H9 (cell line): ENCODE measurements around the gene CACNB4. TPM values are rescaled to one million over a fixed set of nuclear protein-coding genes. Genes with fewer than 3 reads are reported as not detected.
A peak's percentile ranks its signal among the peaks of the same experiment; 100 is the strongest.

ENCODE experiments used
- DNase-seq: peaks from one replicate; pipeline ENCODE4 v3.0.0-alpha.2; 2017
- H2AFZ ChIP-seq: one replicate; pipeline ENCODE4 v1.6.1; 2013; ENCODE audit warnings: mild to moderate bottlenecking, low read length, control low read depth, moderate library complexity
- H2AK5ac ChIP-seq: 2 replicates; pipeline ENCODE4 v1.6.1; 2013; ENCODE audit warnings: low read length, control low read depth, mixed read lengths; ENCODE audit not compliant: insufficient read length
- H2BK120ac ChIP-seq: one replicate; pipeline ENCODE4 v1.6.1; 2013; ENCODE audit warnings: low read depth, mild to moderate bottlenecking, low read length, control low read depth, inconsistent platforms; ENCODE audit not compliant: poor library complexity, severe bottlenecking
- H2BK12ac ChIP-seq: 2 replicates; pipeline ENCODE4 v1.6.1; 2013; ENCODE audit warnings: low read length, control low read depth, mixed read lengths, low read depth; ENCODE audit not compliant: insufficient read length
- H2BK15ac ChIP-seq: 2 replicates; pipeline ENCODE4 v1.6.1; 2013; ENCODE audit warnings: low read depth, low read length, control low read depth
- H2BK20ac ChIP-seq: one replicate; pipeline ENCODE4 v1.6.1; 2013; ENCODE audit warnings: low read depth, mild to moderate bottlenecking, low read length, control low read depth, inconsistent platforms; ENCODE audit not compliant: poor library complexity, severe bottlenecking
- H2BK5ac ChIP-seq: 2 replicates; pipeline ENCODE4 v1.6.1; 2013; ENCODE audit warnings: low read length, control low read depth, mixed read lengths; ENCODE audit not compliant: insufficient read length
- H3K14ac ChIP-seq: 2 replicates; pipeline ENCODE4 v1.6.1; 2013; ENCODE audit warnings: low read length, control low read depth; ENCODE audit not compliant: insufficient read depth
- H3K18ac ChIP-seq: 2 replicates; pipeline ENCODE4 v1.6.1; 2013; ENCODE audit warnings: low read depth, mild to moderate bottlenecking, mixed read lengths, low read length, control low read depth; ENCODE audit not compliant: insufficient read length
- H3K23ac ChIP-seq: 2 replicates; pipeline ENCODE4 v1.6.1; 2013; ENCODE audit warnings: low read length, control low read depth, mixed read lengths, low read depth; ENCODE audit not compliant: insufficient read length
- H3K23me2 ChIP-seq: 2 replicates; pipeline ENCODE4 v1.6.1; 2013; ENCODE audit warnings: low read depth, mild to moderate bottlenecking, mixed read lengths, low read length, control low read depth; ENCODE audit not compliant: insufficient read length, poor library complexity, severe bottlenecking
- H3K27ac ChIP-seq: 2 replicates; pipeline ENCODE4 v1.5.1; 2013; ENCODE audit warnings: low read length, control low read depth, mixed read lengths, low read depth; ENCODE audit not compliant: insufficient read length
- H3K27me3 ChIP-seq: 2 replicates; pipeline ENCODE4 v1.6.1; 2013; ENCODE audit warnings: low read length, control low read depth, inconsistent platforms; ENCODE audit not compliant: insufficient read depth
- H3K4ac ChIP-seq: 2 replicates; pipeline ENCODE4 v1.6.1; 2013; ENCODE audit warnings: low read depth, mild to moderate bottlenecking, control low read depth, inconsistent platforms, low read length, moderate library complexity
- H3K4me1 ChIP-seq: 2 replicates; pipeline ENCODE4 v1.6.1; 2013; ENCODE audit warnings: low read length, control low read depth, inconsistent platforms; ENCODE audit not compliant: insufficient read depth
- H3K4me2 ChIP-seq: 2 replicates; pipeline ENCODE4 v1.6.1; 2013; ENCODE audit warnings: low read length, control low read depth, mixed read lengths; ENCODE audit not compliant: insufficient read length, insufficient read depth
- H3K56ac ChIP-seq: 2 replicates; pipeline ENCODE4 v1.6.1; 2013; ENCODE audit warnings: low read depth, mild to moderate bottlenecking, mixed read lengths, low read length, control low read depth; ENCODE audit not compliant: insufficient read length
- H3K79me1 ChIP-seq: 2 replicates; pipeline ENCODE4 v1.6.1; 2013; ENCODE audit warnings: low read depth, mild to moderate bottlenecking, moderate library complexity, low read length, control low read depth, inconsistent platforms; ENCODE audit not compliant: insufficient read depth, poor library complexity, severe bottlenecking
- H3K79me2 ChIP-seq: 2 replicates; pipeline ENCODE4 v1.6.1; 2013; ENCODE audit warnings: low read length, control low read depth, inconsistent platforms; ENCODE audit not compliant: insufficient read depth
- H3K9ac ChIP-seq: 2 replicates; pipeline ENCODE4 v1.6.1; 2013; ENCODE audit warnings: low read length, control low read depth, mixed read lengths; ENCODE audit not compliant: insufficient read length; ENCODE audit errors: extremely low read depth
- H3K9me3 ChIP-seq: one replicate; pipeline ENCODE4 v1.6.1; 2013; ENCODE audit warnings: low read depth, low read length, inconsistent platforms; ENCODE audit not compliant: control insufficient read depth
- H3T11ph ChIP-seq: one replicate; pipeline ENCODE4 v1.6.1; 2013; ENCODE audit warnings: mild to moderate bottlenecking, low read length, control low read depth, inconsistent platforms
- H4K20me1 ChIP-seq: one replicate; pipeline ENCODE4 v1.6.1; 2013; ENCODE audit not compliant: control insufficient read depth, insufficient read length, insufficient read depth
- H4K5ac ChIP-seq: 2 replicates; pipeline ENCODE4 v1.6.1; 2013; ENCODE audit warnings: low read depth, mild to moderate bottlenecking, mixed read lengths, low read length, control low read depth; ENCODE audit not compliant: insufficient read length
- H4K8ac ChIP-seq: replicated peaks from 2 replicates; pipeline ENCODE4 v1.6.1; 2013; ENCODE audit warnings: low read length, control low read depth, mixed read lengths, low read depth; ENCODE audit not compliant: insufficient read length
- H4K91ac ChIP-seq: 2 replicates; pipeline ENCODE4 v1.6.1; 2013; ENCODE audit warnings: low read depth, mild to moderate bottlenecking, moderate library complexity, mixed read lengths, low read length, control low read depth; ENCODE audit not compliant: insufficient read length
- H3K27ac Mint-ChIP-seq, 3 experiments: 2 replicates in 2 of 3; 3 replicates in 1 of 3; pipeline ENCODE4 v1.8.0; 2020 to 2021; ENCODE audit warnings: mixed read lengths in 3 of 3, mild to moderate bottlenecking in 1 of 3, moderate library complexity in 1 of 3
- H3K27me3 Mint-ChIP-seq: 2 replicates; pipeline ENCODE4 v1.8.0; 2021; ENCODE audit warnings: low read depth, mild to moderate bottlenecking, moderate library complexity, mixed read lengths
- H3K36me3 Mint-ChIP-seq, 3 experiments: 2 replicates in 2 of 3; 3 replicates in 1 of 3; pipeline ENCODE4 v1.8.0; 2020 to 2021; ENCODE audit warnings: low read depth in 3 of 3, mixed read lengths in 3 of 3; ENCODE audit not compliant: insufficient read depth in 1 of 3
- H3K4me1 Mint-ChIP-seq, 2 experiments: 2 replicates each; pipeline ENCODE4 v1.8.0; 2020; ENCODE audit warnings: mixed read lengths in 2 of 2
- H3K4me3 Mint-ChIP-seq, 2 experiments: 2 replicates in 1 of 2; 3 replicates in 1 of 2; pipeline ENCODE4 v1.8.0; 2020 to 2021; ENCODE audit warnings: mild to moderate bottlenecking in 2 of 2, mixed read lengths in 2 of 2, moderate library complexity in 1 of 2
- H3K9me3 Mint-ChIP-seq, 2 experiments: 2 replicates in 1 of 2; 3 replicates in 1 of 2; pipeline ENCODE4 v1.8.0; 2020; ENCODE audit warnings: mild to moderate bottlenecking in 2 of 2, mixed read lengths in 2 of 2, moderate library complexity in 1 of 2
- WGBS: extraction: QIAGEN DNeasy Blood & Tissue Kit; methylation state at CpG from one replicate; pipeline ENCODE4 v1.1.7; 2013; ENCODE audit warnings: missing lambda C conversion rate, low lambda C conversion rate, mixed read lengths; ENCODE audit not compliant: insufficient read length; ENCODE audit errors: extremely low coverage; 5-methylcytosine and 5-hydroxymethylcytosine counted together
- total RNA-seq: library from RNA; stranded (reverse); gene quantifications from 2 replicates; pipeline ENCODE4 v1.2.1, GENCODE V29; 2021
- TF ChIP-seq, protein P1 (sequence below): fragments of 200-600 bp; sonication (generic); conservative IDR thresholded peaks from 3 replicates; pipeline ENCODE4 v1.8.0; 2021; ENCODE audit warnings: antibody characterized with exemption, mild to moderate bottlenecking

CACNB4 gene
- total RNA-seq, 1 experiment from 2014 or later = 1.4 TPM

GRCh38 chr2:152047824-152048471 is 50.9 kb downstream of the CACNB4 start:
- H3K56ac ChIP-seq = no peak overlapping the region
- no peak overlapping the region for H2AFZ ChIP-seq
- H4K8ac ChIP-seq = no peak overlapping the region
- no peak overlapping the region for H2BK5ac ChIP-seq
- H4K91ac ChIP-seq = no peak overlapping the region
- peaks cover 30 to 32% of the 10 kb centered on the region in 2 experiments for H3K4me1 Mint-ChIP-seq
- no peaks in the 10 kb centered on the region for H3K23me2 ChIP-seq
- TF ChIP-seq, protein P1, sequence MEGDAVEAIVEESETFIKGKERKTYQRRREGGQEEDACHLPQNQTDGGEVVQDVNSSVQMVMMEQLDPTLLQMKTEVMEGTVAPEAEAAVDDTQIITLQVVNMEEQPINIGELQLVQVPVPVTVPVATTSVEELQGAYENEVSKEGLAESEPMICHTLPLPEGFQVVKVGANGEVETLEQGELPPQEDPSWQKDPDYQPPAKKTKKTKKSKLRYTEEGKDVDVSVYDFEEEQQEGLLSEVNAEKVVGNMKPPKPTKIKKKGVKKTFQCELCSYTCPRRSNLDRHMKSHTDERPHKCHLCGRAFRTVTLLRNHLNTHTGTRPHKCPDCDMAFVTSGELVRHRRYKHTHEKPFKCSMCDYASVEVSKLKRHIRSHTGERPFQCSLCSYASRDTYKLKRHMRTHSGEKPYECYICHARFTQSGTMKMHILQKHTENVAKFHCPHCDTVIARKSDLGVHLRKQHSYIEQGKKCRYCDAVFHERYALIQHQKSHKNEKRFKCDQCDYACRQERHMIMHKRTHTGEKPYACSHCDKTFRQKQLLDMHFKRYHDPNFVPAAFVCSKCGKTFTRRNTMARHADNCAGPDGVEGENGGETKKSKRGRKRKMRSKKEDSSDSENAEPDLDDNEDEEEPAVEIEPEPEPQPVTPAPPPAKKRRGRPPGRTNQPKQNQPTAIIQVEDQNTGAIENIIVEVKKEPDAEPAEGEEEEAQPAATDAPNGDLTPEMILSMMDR = peak; percentile 69
- H2BK15ac ChIP-seq = no peak overlapping the region
- H3K4me3 Mint-ChIP-seq = no peak overlapping the region
- H3K27me3 ChIP-seq = no peaks in the 10 kb centered on the region
- H2BK120ac ChIP-seq = no peak overlapping the region
- no peak overlapping the region for H3K4me2 ChIP-seq
- H3K4me1 ChIP-seq = peaks cover 5% of the 10 kb centered on the region; the same call in 1 of the 2 replicates
- H3K9me3 ChIP-seq = no peaks in the 10 kb centered on the region
- H4K20me1 ChIP-seq = no peaks in the 10 kb centered on the region
- no peak overlapping the region for H3K14ac ChIP-seq
- WGBS = no CpG with 5 or more reads among the region's 6 CpGs
- no peak overlapping the region for H3K27ac Mint-ChIP-seq
- H3K79me2 ChIP-seq = no peaks in the 10 kb centered on the region
- no peak overlapping the region for H3K4ac ChIP-seq
- no peak overlapping the region for H2BK20ac ChIP-seq
- H3K27ac ChIP-seq = no peak overlapping the region
- no peak for DNase-seq
- no peak overlapping the region for H3K23ac ChIP-seq
- H2BK12ac ChIP-seq = no peak overlapping the region
- no peaks in the 10 kb centered on the region for H3K9me3 Mint-ChIP-seq
- peaks cover 8% of the 10 kb centered on the region for H3K27me3 Mint-ChIP-seq
- H3K9ac ChIP-seq = no peak overlapping the region
- no peak overlapping the region for H4K5ac ChIP-seq
- H3K36me3 Mint-ChIP-seq = no peaks in the 10 kb centered on the region
- H3K79me1 ChIP-seq = no peaks in the 10 kb centered on the region
- H3T11ph ChIP-seq = no peak overlapping the region
- H3K18ac ChIP-seq = no peak overlapping the region
- no peak overlapping the region for H2AK5ac ChIP-seq
